ENCODE results near the gene LIN28A.

Gene LIN28A

DNA sequence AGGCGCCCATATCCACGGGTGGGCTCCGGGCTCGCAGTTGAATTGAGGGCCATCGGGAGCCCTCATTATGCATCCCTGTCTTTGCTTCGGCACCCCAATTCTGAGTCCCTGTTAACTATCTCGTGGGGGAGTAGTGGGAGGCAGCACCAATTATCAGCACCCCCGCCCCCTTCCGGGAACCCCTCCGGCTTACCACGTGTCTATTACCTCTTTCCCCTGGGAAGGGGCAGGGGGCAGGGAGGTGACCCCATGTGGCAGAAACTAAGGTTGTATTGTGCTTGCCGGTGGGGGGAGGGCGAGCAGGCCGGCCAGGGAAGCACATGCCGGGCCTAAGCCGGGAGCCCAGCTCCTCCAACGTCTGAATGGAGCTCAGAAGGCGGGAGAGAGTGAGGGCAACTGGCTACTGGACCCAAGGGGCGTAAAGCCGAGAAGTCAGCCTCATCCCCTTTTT lies 1.0 kb downstream of the LIN28A start:
- TF ChIP-seq SNAI2 (CRISPR knock-in tag; IDR thresholded peaks at IDR 0.05) (no peak), OSR1 (CRISPR knock-in tag; IDR thresholded peaks at IDR 0.05) (no peak), PPARA (CRISPR knock-in tag; IDR thresholded peaks at IDR 0.05; ENCODE audit: borderline replicate concordance) (no peak), ZFP30 (CRISPR knock-in tag; IDR thresholded peaks at IDR 0.05) (no peak), BACH2 (CRISPR knock-in tag; IDR thresholded peaks at IDR 0.05; ENCODE audit: borderline replicate concordance) (no peak), ISL1 (CRISPR knock-in tag; IDR thresholded peaks at IDR 0.05) (no peak), CSDC2 (CRISPR knock-in tag; IDR thresholded peaks at IDR 0.05) (no peak), ESRRG (CRISPR knock-in tag; IDR thresholded peaks at IDR 0.05) (no peak), RARB (CRISPR knock-in tag; IDR thresholded peaks at IDR 0.05) (no peak), TCF4 (CRISPR knock-in tag; IDR thresholded peaks at IDR 0.05; ENCODE audit: borderline replicate concordance) (no peak), ZC3H10 (CRISPR knock-in tag; IDR thresholded peaks at IDR 0.05) (no peak), ZNF565 (CRISPR knock-in tag; conservative IDR thresholded peaks at IDR 0.05; ENCODE audit: low read depth) (no peak), TOX (CRISPR knock-in tag; IDR thresholded peaks at IDR 0.05; ENCODE audit: borderline replicate concordance) (no peak), ZNF70 (CRISPR knock-in tag; IDR thresholded peaks at IDR 0.05) (no peak), ARNTL (CRISPR knock-in tag; IDR thresholded peaks at IDR 0.05; ENCODE audit: borderline replicate concordance, low read depth) (no peak), GLIS3 (CRISPR knock-in tag; IDR thresholded peaks at IDR 0.05) (no peak)
- TF ChIP-seq, protein P1, sequence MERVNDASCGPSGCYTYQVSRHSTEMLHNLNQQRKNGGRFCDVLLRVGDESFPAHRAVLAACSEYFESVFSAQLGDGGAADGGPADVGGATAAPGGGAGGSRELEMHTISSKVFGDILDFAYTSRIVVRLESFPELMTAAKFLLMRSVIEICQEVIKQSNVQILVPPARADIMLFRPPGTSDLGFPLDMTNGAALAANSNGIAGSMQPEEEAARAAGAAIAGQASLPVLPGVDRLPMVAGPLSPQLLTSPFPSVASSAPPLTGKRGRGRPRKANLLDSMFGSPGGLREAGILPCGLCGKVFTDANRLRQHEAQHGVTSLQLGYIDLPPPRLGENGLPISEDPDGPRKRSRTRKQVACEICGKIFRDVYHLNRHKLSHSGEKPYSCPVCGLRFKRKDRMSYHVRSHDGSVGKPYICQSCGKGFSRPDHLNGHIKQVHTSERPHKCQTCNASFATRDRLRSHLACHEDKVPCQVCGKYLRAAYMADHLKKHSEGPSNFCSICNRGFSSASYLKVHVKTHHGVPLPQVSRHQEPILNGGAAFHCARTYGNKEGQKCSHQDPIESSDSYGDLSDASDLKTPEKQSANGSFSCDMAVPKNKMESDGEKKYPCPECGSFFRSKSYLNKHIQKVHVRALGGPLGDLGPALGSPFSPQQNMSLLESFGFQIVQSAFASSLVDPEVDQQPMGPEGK (CRISPR knock-in tag; IDR thresholded peaks at IDR 0.05; ENCODE audit: borderline replicate concordance): no peak
- TF ChIP-seq, protein P2, sequence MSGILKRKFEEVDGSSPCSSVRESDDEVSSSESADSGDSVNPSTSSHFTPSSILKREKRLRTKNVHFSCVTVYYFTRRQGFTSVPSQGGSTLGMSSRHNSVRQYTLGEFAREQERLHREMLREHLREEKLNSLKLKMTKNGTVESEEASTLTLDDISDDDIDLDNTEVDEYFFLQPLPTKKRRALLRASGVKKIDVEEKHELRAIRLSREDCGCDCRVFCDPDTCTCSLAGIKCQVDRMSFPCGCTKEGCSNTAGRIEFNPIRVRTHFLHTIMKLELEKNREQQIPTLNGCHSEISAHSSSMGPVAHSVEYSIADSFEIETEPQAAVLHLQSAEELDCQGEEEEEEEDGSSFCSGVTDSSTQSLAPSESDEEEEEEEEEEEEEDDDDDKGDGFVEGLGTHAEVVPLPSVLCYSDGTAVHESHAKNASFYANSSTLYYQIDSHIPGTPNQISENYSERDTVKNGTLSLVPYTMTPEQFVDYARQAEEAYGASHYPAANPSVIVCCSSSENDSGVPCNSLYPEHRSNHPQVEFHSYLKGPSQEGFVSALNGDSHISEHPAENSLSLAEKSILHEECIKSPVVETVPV (CRISPR knock-in tag; IDR thresholded peaks at IDR 0.05): no peak
- TF ChIP-seq, protein P3, sequence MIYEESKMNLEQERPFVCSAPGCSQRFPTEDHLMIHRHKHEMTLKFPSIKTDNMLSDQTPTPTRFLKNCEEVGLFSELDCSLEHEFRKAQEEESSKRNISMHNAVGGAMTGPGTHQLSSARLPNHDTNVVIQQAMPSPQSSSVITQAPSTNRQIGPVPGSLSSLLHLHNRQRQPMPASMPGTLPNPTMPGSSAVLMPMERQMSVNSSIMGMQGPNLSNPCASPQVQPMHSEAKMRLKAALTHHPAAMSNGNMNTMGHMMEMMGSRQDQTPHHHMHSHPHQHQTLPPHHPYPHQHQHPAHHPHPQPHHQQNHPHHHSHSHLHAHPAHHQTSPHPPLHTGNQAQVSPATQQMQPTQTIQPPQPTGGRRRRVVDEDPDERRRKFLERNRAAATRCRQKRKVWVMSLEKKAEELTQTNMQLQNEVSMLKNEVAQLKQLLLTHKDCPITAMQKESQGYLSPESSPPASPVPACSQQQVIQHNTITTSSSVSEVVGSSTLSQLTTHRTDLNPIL (CRISPR knock-in tag; IDR thresholded peaks at IDR 0.05; ENCODE audit: low read depth): no peak
- TF ChIP-seq, protein P4, sequence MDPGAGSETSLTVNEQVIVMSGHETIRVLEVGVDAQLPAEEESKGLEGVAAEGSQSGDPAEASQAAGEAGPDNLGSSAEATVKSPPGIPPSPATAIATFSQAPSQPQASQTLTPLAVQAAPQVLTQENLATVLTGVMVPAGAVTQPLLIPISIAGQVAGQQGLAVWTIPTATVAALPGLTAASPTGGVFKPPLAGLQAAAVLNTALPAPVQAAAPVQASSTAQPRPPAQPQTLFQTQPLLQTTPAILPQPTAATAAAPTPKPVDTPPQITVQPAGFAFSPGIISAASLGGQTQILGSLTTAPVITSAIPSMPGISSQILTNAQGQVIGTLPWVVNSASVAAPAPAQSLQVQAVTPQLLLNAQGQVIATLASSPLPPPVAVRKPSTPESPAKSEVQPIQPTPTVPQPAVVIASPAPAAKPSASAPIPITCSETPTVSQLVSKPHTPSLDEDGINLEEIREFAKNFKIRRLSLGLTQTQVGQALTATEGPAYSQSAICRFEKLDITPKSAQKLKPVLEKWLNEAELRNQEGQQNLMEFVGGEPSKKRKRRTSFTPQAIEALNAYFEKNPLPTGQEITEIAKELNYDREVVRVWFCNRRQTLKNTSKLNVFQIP (CRISPR knock-in tag; IDR thresholded peaks at IDR 0.05; ENCODE audit: borderline replicate concordance, low read depth): no peak
- ATAC-seq: no peak

DNA sequence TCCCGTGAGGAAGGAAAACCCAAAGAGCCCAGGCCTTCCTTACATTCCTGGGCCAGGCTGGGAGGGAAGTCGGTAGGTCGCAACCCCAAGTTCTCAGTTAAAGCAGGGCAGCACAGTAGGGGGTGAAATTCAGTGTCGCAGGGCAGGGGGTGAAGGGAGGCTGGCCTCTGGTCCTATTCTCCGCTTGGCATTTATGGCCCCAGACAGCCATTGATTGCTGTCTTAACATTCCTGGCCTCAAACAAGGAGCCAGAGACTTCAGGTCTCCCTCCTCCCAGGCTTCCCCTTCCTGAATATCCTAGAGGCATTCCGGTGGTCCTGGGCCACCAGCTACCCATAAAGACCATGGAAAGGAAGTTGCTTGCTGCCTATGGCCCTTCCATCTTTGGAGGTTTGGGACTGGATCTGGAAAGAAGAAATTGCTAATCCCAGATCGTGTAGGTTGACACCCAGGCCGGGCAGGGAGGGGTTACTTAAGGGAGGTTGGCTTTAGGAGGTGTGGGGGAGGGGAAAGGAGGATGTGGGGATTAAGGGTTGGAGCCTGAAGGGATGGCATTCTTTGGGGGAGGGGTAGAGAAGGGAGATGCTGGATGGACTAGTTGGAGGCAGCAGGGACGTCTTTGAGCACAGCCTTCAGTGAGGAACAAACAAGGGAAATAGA lies 1.7 kb downstream of the LIN28A start:
- no peak for TF ChIP-seq RARB (CRISPR knock-in tag; IDR thresholded peaks at IDR 0.05)
- TF ChIP-seq OSR1 (CRISPR knock-in tag; IDR thresholded peaks at IDR 0.05): no peak
- TF ChIP-seq, protein P4 (CRISPR knock-in tag; IDR thresholded peaks at IDR 0.05; ENCODE audit: borderline replicate concordance, low read depth): no peak
- no peak for ATAC-seq

DNA sequence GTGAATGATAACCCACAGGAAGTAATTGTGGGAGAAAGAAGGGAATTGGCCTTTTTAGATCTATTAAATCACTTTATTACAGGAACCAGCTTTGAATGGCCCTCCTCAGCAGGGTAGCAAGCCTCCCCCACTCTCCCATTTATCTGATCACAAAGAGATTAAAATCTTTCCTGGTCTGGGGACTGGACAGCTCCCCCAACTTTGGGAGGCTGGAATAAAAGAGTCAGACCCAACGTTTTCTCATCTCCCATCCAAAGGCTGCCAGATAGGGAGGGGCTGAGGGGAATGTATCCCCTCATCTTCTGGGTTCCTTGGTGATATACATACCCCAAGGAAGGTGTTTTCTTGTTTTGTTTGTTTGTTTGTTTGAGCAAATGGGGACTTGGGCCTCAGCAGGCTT lies 2.4 kb downstream of the LIN28A start:
- no peak for ATAC-seq
- TF ChIP-seq ISL1 (CRISPR knock-in tag; IDR thresholded peaks at IDR 0.05) (no peak), CSDC2 (CRISPR knock-in tag; IDR thresholded peaks at IDR 0.05) (no peak), ZC3H10 (CRISPR knock-in tag; IDR thresholded peaks at IDR 0.05) (no peak), ZFP3 (CRISPR knock-in tag; IDR thresholded peaks at IDR 0.05) (no peak), GLIS3 (CRISPR knock-in tag; IDR thresholded peaks at IDR 0.05) (no peak), ZFP30 (CRISPR knock-in tag; IDR thresholded peaks at IDR 0.05) (no peak)
- TF ChIP-seq, protein P4 (CRISPR knock-in tag; IDR thresholded peaks at IDR 0.05; ENCODE audit: borderline replicate concordance, low read depth): no peak
- TF ChIP-seq, protein P2 (CRISPR knock-in tag; IDR thresholded peaks at IDR 0.05): no peak
